Activated CD8-positive, alpha-beta memory T cell treated with anti-CD3 and anti-CD28 coated beads for 48 hours (primary cell): ENCODE measurements around the gene SLC39A13.
A peak's percentile ranks its signal among the peaks of the same experiment; 100 is the strongest.

Experiments used
- DNase-seq, 3 experiments: peaks; one replicate each; pipeline ENCODE4 v3.0.0-alpha.2; 2020; ENCODE audit warnings: low read depth in 2 of 3, low spot score in 2 of 3

The SLC39A13 gene

GRCh38 chr11:47426062-47426956, 17.9 kb downstream of the SLC39A13 start, which contains the start of gene PSMC3:
Gene PSMC3 (minus strand): TSS chr11:47426439. CDS start chr11:47426279, 160 bp downstream.
- peak; percentile 98 to 99 (median 98) for DNase-seq

GRCh38 chr11:47430524-47430923, 22.1 kb downstream of the SLC39A13 start:
- DNase-seq = no peak

- DNase-seq = no peak
These were observed 23.1 kb downstream of the SLC39A13 start for GRCh38 chr11:47431356-47432083.

DNA sequence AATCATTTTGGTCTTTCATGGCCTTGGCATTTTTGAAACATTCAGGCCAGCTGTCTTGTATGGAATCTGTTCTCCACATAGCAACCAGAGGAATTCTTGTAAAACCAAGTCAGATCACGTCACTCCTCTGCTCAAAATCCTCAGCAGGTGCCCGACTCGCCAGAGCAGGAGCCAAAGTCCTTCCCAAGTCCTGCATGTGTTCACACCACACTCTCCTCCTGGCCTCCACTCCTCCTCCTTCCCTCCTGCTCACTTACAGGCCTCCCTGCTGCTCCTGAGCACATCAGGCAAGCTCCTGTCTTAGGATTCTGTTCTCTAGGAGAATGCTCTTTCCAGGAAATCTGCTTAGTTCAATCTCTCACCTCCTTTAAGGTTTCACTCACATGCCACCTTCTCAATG, 24.8 kb downstream of the SLC39A13 start:
- DNase-seq = no peak

- DNase-seq = no peak
These were observed 25.8 kb downstream of the SLC39A13 start for GRCh38 chr11:47434011-47434786.

DNA sequence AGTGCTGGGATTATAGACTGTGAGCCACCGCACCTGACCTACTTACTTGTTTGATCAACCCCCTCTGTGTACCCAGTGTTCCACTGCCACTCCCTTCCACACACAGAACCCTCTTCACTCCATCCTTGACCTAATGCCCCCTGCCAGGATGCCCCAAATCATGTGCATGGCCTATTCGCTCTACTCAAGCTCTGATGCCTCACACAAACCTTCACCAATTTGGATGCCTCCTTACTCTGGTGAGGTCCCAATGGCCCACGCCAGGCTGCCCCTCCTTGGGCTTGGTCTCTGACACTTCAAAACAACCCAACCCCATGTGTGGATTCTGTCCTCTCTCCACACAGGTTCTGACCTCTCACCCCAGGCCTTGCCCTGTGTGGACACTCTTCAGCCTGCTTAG, 27.3 kb downstream of the SLC39A13 start:
- DNase-seq = no peak

DNA sequence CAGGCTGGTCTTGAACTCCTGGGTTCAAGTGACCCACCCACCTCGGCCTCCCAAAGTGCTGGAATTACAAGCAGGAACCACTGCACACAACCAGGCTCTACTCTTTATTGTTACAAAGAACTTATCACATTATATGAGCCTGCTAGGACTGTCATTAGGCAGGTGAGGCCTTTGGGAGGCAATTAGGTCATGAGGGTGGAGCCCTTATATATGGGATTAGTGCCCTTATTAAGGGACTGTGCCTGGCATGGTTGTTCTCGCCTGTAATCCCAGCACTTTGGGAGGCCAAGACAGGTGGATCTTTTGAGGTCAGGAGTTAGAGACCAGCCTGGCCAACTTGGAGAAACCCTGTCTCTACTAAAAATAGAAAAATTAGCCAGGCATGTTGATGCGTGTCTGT, 28.3 kb downstream of the SLC39A13 start:
- no peak for DNase-seq

DNA sequence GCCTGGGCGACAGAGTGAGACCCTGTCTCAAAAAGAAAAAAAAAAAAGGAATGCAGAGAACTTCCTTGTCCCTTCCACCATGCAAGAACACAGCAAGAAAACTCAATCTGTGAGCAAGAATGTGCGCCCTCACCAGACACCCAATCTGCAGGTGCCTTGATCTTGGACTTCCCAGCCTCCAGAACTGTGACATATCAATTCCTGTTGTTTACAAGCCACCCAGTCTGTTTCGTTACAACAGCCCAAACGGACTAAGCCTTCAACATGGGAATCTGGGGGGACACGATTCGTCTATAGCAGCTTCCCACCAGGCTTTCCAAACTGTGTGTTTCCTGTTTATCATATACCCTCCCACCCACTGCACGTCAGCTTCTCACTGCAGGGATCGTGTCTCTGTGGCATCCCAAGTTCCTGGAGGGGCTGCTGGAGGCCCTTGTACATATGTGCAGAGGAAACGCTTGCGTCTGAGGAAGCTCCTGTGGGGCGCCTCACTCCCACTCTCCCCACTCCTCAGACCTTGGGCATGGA, 28.9 kb downstream of the SLC39A13 start:
- no peak for DNase-seq

DNA sequence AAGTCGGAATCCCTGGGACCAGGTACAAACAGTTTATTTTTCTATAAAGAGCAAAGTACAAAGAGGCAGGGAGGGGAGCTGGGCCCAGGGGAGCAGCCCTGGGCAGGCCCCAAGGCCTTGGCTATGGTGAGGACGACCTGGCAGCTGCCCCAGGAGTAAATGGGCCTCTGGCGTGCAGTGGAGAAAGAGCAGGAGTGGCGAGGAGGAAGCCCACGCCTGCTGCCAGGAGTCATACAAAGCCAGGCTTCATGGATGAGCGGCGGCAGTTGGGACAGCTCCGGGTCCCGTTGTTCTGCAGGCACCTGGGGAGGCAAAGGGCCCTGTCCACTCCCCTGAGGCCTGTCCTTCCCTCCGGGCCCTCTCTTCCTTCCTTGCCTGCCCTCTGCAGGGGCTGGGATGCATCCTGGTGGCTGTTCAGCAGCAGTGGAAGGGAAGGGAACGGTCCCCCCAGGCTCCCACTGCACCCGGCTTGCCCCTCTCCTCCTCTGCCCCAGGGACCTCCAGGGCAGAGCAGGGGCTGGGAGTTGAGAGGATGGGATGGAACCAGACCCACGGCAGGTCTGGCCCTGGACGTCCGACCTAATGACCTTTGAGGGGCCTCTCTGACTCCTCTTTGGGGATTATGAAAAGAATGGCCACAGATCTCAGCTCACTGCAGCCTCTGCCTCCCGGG, 29.5 kb downstream of the SLC39A13 start:
- DNase-seq = no peak

DNA sequence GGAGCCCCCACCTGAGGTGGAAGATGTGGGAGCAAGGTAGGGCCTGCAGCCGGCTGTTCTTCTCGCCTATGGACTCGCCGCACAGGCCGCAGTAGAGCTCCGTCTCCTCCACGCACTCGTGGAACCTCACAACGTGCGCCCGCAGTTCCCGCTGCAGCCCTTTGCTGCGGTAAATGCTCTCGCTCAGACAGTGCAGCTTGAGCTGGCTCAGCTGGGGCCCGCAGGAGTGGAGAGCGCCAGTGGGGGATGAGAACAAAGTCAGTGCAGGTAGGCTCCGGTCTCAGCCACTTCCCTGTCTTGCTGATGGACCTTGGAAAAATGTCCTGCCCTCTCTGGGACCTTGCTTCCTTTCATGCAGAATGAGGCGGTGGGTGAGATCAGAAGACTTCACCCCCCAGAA, 30.3 kb downstream of the SLC39A13 start:
- DNase-seq = no peak

GRCh38 chr11:47440054-47440476, 31.7 kb downstream of the SLC39A13 start:
- DNase-seq = no peak

GRCh38 chr11:47441421-47441820, 33.0 kb downstream of the SLC39A13 start:
- no peak for DNase-seq

DNA sequence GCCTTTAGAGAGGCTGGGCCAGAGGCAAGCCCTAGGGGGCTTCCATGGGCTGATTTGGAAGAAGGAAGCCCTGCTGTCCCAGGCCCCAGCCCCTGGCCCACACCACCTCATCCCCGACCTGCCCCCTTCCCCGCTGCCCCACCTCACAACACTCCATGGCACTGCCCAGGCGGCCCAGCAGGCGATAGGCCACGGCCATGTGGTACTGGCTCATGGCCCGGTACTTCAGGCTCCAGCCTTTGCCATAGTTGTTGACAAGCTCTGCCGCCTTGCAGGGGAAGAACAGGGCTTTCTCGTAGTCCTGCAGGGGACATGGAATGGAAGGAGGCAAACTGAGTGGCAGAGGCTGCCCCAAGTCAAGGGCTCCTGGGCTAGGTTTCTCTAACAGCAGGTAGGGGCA, 34.1 kb downstream of the SLC39A13 start:
- DNase-seq = no peak

GRCh38 chr11:47443028-47443700, 34.8 kb downstream of the SLC39A13 start:
- DNase-seq = no peak

- no peak for DNase-seq
These were observed 35.4 kb downstream of the SLC39A13 start for GRCh38 chr11:47443817-47444216.

- DNase-seq = no peak
These were observed 37.5 kb downstream of the SLC39A13 start for GRCh38 chr11:47445840-47446239.

- no peak for DNase-seq
These were observed 38.4 kb downstream of the SLC39A13 start for GRCh38 chr11:47446833-47447232.

- DNase-seq = no peak
These were observed 39.5 kb downstream of the SLC39A13 start for GRCh38 chr11:47447906-47448305.

- no peak for DNase-seq
These were observed 40.4 kb downstream of the SLC39A13 start, which contains the start of gene RAPSN for GRCh38 chr11:47448566-47449427. Gene RAPSN (minus strand): TSS chr11:47449136. CDS start chr11:47448964, 172 bp downstream.
